GM23338 (cell line): ENCODE results near the gene PLA2G1B. TPM values are rescaled to one million over a fixed set of nuclear protein-coding genes. Genes with fewer than 3 reads are reported as not detected.
"Not testable (repeated sequence)": the region's sequence is repeated elsewhere in the genome, so short reads cannot be mapped to it uniquely, and the experiment has no call there.

Experiments
- ATAC-seq: fragments of 200-7000 bp; cut with Tn5 transposase; 3 replicates; pipeline ENCODE4 v1.9.1; 2020
- DNase-seq: peaks from one replicate; pipeline ENCODE4 v3.0.0-alpha.2; 2015; ENCODE audit warnings: low spot score
- H2AFZ ChIP-seq: fragments of 200-600 bp; sonication (generic); 2 replicates; pipeline ENCODE4 v1.8.0; 2016; ENCODE audit warnings: antibody characterized with exemption, mild to moderate bottlenecking, moderate library complexity
- H3F3A ChIP-seq: fragments of 200-600 bp; sonication (generic); replicated peaks from 2 replicates; pipeline ENCODE4 v1.8.0; 2017; ENCODE audit warnings: antibody characterized with exemption, mixed run types, low read depth
- H3K27ac ChIP-seq: fragments of 200-600 bp; sonication (generic); 2 replicates; pipeline ENCODE4 v1.6.1; 2016; ENCODE audit warnings: low read depth
- H3K27me3 ChIP-seq: fragments of 200-600 bp; sonication (generic); 2 replicates; pipeline ENCODE4 v1.8.0; 2016; ENCODE audit warnings: mild to moderate bottlenecking, mixed run types, moderate library complexity; ENCODE audit not compliant: insufficient read depth
- H3K36me3 ChIP-seq: fragments of 200-600 bp; sonication (generic); 2 replicates; pipeline ENCODE4 v1.8.0; 2016; ENCODE audit warnings: mild to moderate bottlenecking; ENCODE audit not compliant: insufficient read depth
- H3K4me1 ChIP-seq: fragments of 200-600 bp; sonication (generic); 2 replicates; pipeline ENCODE4 v1.8.0; 2016; ENCODE audit warnings: mild to moderate bottlenecking, moderate library complexity; ENCODE audit not compliant: insufficient read depth
- H3K4me2 ChIP-seq: fragments of 200-600 bp; sonication (generic); 2 replicates; pipeline ENCODE4 v1.7.1; 2017; ENCODE audit warnings: mixed run types
- H3K4me3 ChIP-seq: fragments of 200-600 bp; sonication (generic); 2 replicates; pipeline ENCODE4 v1.6.1; 2016; ENCODE audit warnings: mixed run types
- H3K79me2 ChIP-seq: fragments of 200-600 bp; sonication (generic); replicated peaks from 2 replicates; pipeline ENCODE4 v1.8.0; 2017; ENCODE audit warnings: mild to moderate bottlenecking; ENCODE audit not compliant: insufficient read depth
- H3K9me2 ChIP-seq: fragments of 200-600 bp; sonication (generic); 2 replicates; pipeline ENCODE4 v1.8.0; 2017; ENCODE audit not compliant: insufficient read depth
- H4K20me1 ChIP-seq: fragments of 200-600 bp; sonication (generic); replicated peaks from 2 replicates; pipeline ENCODE4 v1.8.0; 2017; ENCODE audit warnings: mild to moderate bottlenecking; ENCODE audit not compliant: insufficient read depth
- H3K27ac Mint-ChIP-seq: 2 replicates; pipeline ENCODE4 v1.8.0; 2020; ENCODE audit warnings: inconsistent platforms, mild to moderate bottlenecking, moderate library complexity, mixed read lengths
- H3K27me3 Mint-ChIP-seq: 3 replicates; pipeline ENCODE4 v1.8.0; 2022; ENCODE audit warnings: low read depth, mild to moderate bottlenecking, moderate library complexity, mixed read lengths, inconsistent platforms; ENCODE audit not compliant: insufficient read depth, poor library complexity
- H3K36me3 Mint-ChIP-seq: 3 replicates; pipeline ENCODE4 v1.8.0; 2021; ENCODE audit warnings: low read depth, mild to moderate bottlenecking, inconsistent platforms, moderate library complexity, mixed read lengths
- H3K4me1 Mint-ChIP-seq: 3 replicates; pipeline ENCODE4 v1.8.0; 2020; ENCODE audit warnings: mild to moderate bottlenecking, inconsistent platforms, mixed read lengths
- H3K4me3 Mint-ChIP-seq: 3 replicates; pipeline ENCODE4 v1.8.0; 2021; ENCODE audit warnings: moderate library complexity, mild to moderate bottlenecking, inconsistent platforms, mixed read lengths
- H3K9me3 Mint-ChIP-seq: 3 replicates; pipeline ENCODE4 v1.8.0; 2020; ENCODE audit warnings: moderate library complexity, mild to moderate bottlenecking, inconsistent platforms, mixed read lengths
- EZH2phosphoT487 ChIP-seq: fragments of 200-600 bp; sonication (generic); IDR thresholded peaks from one replicate; pipeline ENCODE4 v1.8.1; 2018; ENCODE audit warnings: antibody characterized with exemption; ENCODE audit not compliant: unreplicated experiment
- JUNB ChIP-seq: IDR thresholded peaks from one replicate; pipeline ENCODE4 v1.6.1; 2016; ENCODE audit warnings: antibody characterized with exemption; ENCODE audit not compliant: unreplicated experiment
- STAT1 ChIP-seq: IDR thresholded peaks from one replicate; pipeline ENCODE4 v1.6.1; 2016; ENCODE audit warnings: antibody characterized with exemption; ENCODE audit not compliant: unreplicated experiment
- polyA plus RNA-seq: library from polyadenylated mRNA; unstranded; fragments of >200 nt; fragmentation: Nextera tagmentation; extraction: Ambion mirVana; gene quantifications from 2 replicates; pipeline ENCODE4 v1.2.1, GENCODE V29; 2016
- total RNA-seq: library from RNA; depleted of rRNA; stranded (reverse); fragments of >200 nt; shearing (Covaris generic); gene quantifications from 2 replicates; pipeline ENCODE4 v1.2.3, GENCODE V29; 2014
- TF ChIP-seq, protein P1 (sequence below), 2 experiments: fragments of 200-600 bp in 1 of 2; sonication (generic) in 1 of 2; conservative IDR thresholded peaks; 2 replicates each; pipeline versions ENCODE4 v1.5.1 to v1.6.1; 2016 to 2017; ENCODE audit warnings: antibody characterized with exemption in 2 of 2, low read depth in 2 of 2, mild to moderate bottlenecking in 2 of 2, moderate library complexity in 1 of 2
- TF ChIP-seq, protein P2 (sequence below): IDR thresholded peaks from 2 replicates; pipeline ENCODE4 v1.6.1; 2016; ENCODE audit warnings: antibody characterized with exemption
- TF ChIP-seq, protein P3 (sequence below): IDR thresholded peaks from one replicate; pipeline ENCODE4 v1.6.1; 2018; ENCODE audit warnings: antibody characterized with exemption; ENCODE audit not compliant: unreplicated experiment

Gene PLA2G1B
- total and polyA plus RNA-seq, 2 experiments from 2014 or later: not detected

DNA sequence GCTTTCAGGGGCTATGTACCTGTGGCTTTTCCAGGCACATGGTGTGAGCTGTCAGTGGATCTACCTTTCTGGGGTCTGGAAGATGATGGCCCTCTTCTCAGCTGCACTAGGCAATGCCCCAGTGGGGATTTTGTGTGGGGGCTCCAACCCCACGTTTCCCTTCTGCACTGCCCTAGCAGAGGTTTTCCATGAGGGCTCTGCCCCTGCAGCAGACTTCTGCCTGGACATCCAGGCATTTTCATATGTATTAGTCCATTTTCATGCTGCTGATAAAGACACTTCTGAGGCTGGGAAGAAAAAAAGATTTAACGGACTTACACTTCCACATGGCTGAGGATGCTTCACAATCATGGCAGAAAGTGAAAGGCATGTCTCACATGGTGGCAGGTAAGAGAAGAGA is 8.8 kb upstream of the PLA2G1B start:
- not testable (repeated sequence) for H3K27ac ChIP-seq, H3K4me3 ChIP-seq, H3K27ac Mint-ChIP-seq, H2AFZ ChIP-seq, H3K79me2 ChIP-seq, H3K27me3 ChIP-seq, H4K20me1 ChIP-seq, H3K4me1 Mint-ChIP-seq, H3K36me3 ChIP-seq, H3K9me2 ChIP-seq, H3K4me3 Mint-ChIP-seq, H3F3A ChIP-seq, H3K4me1 ChIP-seq, H3K4me2 ChIP-seq, ATAC-seq, DNase-seq
- H3K36me3 Mint-ChIP-seq: peaks cover 24% of the 10 kb centered on the region
- H3K9me3 Mint-ChIP-seq: peaks cover 39% of the 10 kb centered on the region
- peaks cover 20% of the 10 kb centered on the region for H3K27me3 Mint-ChIP-seq

DNA sequence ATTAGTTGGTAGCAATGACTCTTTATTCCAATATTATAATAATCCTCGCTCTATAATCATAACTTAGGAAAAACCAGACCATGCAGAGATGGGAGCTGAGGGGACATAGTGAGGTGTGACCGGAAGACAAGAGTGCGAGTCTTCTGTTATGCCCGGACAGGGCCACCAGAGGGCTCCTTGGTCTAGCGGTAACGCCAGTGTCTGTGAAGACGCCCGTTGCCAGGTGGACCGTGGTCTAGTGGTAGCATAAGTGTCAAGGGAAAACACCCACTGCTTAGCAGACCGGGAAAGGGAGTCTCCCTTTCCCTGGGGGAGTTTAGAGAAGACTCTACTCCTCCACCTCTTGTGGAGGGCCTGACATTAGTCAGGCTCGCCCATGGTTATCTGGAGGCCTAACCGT is 7.9 kb upstream of the PLA2G1B start:
- H3K4me2 ChIP-seq, H2AFZ ChIP-seq, H3K4me1 ChIP-seq, H3K36me3 ChIP-seq, H3F3A ChIP-seq, H3K79me2 ChIP-seq, H3K4me1 Mint-ChIP-seq, H3K4me3 Mint-ChIP-seq, H3K27me3 ChIP-seq, H3K9me2 ChIP-seq, H3K27ac Mint-ChIP-seq, ATAC-seq, H3K27ac ChIP-seq, H4K20me1 ChIP-seq, H3K4me3 ChIP-seq: not testable (repeated sequence)
- Mint-ChIP-seq H3K9me3 (peaks cover 39% of the 10 kb centered on the region), H3K36me3 (peaks cover 24% of the 10 kb centered on the region), H3K27me3 (peaks cover 19% of the 10 kb centered on the region)
- TF ChIP-seq, protein P1, sequence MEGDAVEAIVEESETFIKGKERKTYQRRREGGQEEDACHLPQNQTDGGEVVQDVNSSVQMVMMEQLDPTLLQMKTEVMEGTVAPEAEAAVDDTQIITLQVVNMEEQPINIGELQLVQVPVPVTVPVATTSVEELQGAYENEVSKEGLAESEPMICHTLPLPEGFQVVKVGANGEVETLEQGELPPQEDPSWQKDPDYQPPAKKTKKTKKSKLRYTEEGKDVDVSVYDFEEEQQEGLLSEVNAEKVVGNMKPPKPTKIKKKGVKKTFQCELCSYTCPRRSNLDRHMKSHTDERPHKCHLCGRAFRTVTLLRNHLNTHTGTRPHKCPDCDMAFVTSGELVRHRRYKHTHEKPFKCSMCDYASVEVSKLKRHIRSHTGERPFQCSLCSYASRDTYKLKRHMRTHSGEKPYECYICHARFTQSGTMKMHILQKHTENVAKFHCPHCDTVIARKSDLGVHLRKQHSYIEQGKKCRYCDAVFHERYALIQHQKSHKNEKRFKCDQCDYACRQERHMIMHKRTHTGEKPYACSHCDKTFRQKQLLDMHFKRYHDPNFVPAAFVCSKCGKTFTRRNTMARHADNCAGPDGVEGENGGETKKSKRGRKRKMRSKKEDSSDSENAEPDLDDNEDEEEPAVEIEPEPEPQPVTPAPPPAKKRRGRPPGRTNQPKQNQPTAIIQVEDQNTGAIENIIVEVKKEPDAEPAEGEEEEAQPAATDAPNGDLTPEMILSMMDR (conservative IDR thresholded peaks at IDR 0.05; ENCODE audit: low read depth in 2 of 2): peak; percentile 63 to 80
- peak; percentile 79 for DNase-seq

DNA sequence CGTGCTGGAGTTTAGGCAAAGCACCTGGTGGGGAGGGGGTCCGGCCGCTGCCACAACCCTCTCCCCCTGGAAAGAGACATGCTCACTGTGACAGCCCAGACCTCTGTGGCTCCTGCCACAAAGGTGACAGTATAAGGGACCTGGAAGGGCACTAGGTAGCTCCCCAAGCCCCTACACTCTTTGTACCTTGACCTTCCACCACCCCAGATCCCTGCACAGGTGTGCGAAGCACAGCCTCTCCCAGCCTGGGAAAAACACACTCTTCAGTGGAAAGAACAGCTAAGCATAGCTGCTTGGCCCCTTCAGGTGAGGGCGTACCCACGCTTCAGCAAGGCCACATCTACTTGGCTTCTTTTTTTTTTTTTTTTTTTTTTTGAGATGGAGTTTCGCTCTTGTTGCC is 4.9 kb upstream of the PLA2G1B start:
- ATAC-seq: no peak
- Mint-ChIP-seq H3K4me3 (no peak overlapping the region), H3K36me3 (peaks cover 18% of the 10 kb centered on the region), H3K4me1 (no peaks in the 10 kb centered on the region), H3K27ac (no peak overlapping the region), H3K27me3 (peaks cover 12% of the 10 kb centered on the region), H3K9me3 (peaks cover 21% of the 10 kb centered on the region)
- no peak overlapping the region for H3K4me3 ChIP-seq
- H3F3A ChIP-seq: no peaks in the 10 kb centered on the region
- no peak overlapping the region for H3K27ac ChIP-seq
- no peak overlapping the region for H2AFZ ChIP-seq
- no peaks in the 10 kb centered on the region for H3K27me3 ChIP-seq
- no peaks in the 10 kb centered on the region for H3K36me3 ChIP-seq
- H3K79me2 ChIP-seq: no peaks in the 10 kb centered on the region
- no peak overlapping the region for H3K4me2 ChIP-seq
- H4K20me1 ChIP-seq: no peaks in the 10 kb centered on the region
- H3K9me2 ChIP-seq: no peaks in the 10 kb centered on the region
- no peaks in the 10 kb centered on the region for H3K4me1 ChIP-seq
- DNase-seq: no peak
- TF ChIP-seq STAT1 (no peak), EZH2phosphoT487 (no peak), JUNB (no peak)
- TF ChIP-seq, protein P2, sequence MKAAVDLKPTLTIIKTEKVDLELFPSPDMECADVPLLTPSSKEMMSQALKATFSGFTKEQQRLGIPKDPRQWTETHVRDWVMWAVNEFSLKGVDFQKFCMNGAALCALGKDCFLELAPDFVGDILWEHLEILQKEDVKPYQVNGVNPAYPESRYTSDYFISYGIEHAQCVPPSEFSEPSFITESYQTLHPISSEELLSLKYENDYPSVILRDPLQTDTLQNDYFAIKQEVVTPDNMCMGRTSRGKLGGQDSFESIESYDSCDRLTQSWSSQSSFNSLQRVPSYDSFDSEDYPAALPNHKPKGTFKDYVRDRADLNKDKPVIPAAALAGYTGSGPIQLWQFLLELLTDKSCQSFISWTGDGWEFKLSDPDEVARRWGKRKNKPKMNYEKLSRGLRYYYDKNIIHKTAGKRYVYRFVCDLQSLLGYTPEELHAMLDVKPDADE: no peak
- TF ChIP-seq, protein P1 (conservative IDR thresholded peaks at IDR 0.05; ENCODE audit: low read depth in 2 of 2): no peak
- TF ChIP-seq, protein P3, sequence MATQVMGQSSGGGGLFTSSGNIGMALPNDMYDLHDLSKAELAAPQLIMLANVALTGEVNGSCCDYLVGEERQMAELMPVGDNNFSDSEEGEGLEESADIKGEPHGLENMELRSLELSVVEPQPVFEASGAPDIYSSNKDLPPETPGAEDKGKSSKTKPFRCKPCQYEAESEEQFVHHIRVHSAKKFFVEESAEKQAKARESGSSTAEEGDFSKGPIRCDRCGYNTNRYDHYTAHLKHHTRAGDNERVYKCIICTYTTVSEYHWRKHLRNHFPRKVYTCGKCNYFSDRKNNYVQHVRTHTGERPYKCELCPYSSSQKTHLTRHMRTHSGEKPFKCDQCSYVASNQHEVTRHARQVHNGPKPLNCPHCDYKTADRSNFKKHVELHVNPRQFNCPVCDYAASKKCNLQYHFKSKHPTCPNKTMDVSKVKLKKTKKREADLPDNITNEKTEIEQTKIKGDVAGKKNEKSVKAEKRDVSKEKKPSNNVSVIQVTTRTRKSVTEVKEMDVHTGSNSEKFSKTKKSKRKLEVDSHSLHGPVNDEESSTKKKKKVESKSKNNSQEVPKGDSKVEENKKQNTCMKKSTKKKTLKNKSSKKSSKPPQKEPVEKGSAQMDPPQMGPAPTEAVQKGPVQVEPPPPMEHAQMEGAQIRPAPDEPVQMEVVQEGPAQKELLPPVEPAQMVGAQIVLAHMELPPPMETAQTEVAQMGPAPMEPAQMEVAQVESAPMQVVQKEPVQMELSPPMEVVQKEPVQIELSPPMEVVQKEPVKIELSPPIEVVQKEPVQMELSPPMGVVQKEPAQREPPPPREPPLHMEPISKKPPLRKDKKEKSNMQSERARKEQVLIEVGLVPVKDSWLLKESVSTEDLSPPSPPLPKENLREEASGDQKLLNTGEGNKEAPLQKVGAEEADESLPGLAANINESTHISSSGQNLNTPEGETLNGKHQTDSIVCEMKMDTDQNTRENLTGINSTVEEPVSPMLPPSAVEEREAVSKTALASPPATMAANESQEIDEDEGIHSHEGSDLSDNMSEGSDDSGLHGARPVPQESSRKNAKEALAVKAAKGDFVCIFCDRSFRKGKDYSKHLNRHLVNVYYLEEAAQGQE: no peak
